GM18520 (cell line): Measurements from ENCODE around the gene ACAP1.

Experiments used
- ATAC-seq: cut with Tn5 transposase; IDR thresholded peaks from one replicate; pipeline ENCODE4 v1.9.1; 2021; ENCODE audit not compliant: unreplicated experiment

ACAP1 gene

GRCh38 chr17:7311110-7311705, 25.1 kb upstream of the ACAP1 start:
- no peak for ATAC-seq

DNA sequence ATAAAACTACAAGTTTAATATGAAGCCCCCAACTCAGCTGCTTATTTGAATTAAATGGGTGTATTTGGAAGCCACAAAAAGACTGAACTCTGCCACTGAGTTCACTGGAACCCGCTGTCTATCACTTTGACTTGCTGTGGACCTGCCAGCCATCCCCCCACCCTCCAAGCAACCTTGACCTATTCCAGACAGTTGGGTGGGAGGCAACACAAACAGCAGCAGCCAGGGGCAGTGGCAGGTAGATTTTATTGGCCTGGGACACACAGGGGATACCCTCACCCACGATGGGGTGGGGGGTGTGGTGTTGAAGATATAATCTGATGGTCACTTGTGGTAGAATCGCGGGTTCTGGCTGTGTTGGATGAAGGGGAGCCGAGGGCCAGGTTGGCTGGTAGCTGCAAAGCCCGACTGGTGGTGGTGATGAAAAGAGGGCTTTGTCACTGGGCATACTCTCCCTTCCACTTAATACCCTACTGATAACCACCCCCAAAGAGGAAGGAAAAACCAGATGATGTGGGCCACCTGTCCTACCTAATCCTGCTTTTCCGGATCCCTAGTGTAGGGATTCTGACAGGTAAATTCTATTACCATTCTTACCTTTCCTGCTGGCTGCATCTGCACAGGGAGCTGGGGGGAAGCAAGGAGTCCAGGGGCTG, 23.8 kb upstream of the ACAP1 start:
- ATAC-seq, result no peak

- ATAC-seq, result no peak
These were observed 23.0 kb upstream of the ACAP1 start for GRCh38 chr17:7313088-7313889.

GRCh38 chr17:7313890-7314718, 22.2 kb upstream of the ACAP1 start:
- no peak for ATAC-seq

DNA sequence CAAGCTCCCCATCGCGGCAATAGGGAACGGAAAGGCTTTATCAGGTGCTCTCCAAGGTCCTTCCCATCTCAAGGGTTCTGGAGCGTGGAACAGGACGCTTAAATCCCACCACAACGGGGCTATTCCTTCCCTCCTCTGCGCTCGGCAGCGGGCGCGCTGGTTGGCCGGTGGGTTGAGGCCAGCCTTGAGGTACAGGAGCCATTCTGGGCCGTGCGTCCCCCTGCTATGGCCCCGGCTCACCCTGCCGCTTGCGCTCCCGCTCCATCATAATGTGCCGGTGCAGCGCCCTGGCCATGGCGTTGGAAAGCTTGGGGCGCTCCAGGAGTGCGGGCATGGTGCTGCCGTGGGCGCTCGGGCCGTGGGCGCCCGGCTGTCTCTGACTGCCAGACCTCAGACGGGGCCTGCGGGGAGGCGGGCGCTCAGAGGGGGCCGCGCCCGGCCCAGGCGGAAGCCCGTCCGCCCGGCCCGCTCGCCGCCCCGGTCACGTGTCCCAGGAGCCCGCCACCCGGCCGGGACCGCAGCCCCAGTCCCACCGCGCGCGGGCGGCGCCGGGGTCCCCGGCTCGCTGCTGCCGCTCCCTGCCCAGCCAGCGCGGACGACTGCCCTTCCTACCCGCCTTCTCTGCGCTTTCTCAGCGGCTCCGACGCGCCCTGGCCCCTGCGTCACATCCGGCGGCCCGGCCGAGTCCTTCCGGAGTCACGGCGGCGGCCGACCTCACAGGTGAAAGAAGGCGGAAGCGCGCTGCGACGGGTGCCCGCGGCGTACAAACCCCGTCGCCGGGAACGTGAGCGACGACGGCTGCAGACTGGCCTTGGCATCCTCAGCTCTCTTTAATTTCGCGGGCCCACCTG, 21.4 kb upstream of the ACAP1 start, which contains the start of gene GPS2:
GPS2 (minus strand) TSS at position 642 of the 851 bp plus-strand sequence; CDS start at position 334, 308 bp downstream.
- peak; percentile 64 for ATAC-seq

DNA sequence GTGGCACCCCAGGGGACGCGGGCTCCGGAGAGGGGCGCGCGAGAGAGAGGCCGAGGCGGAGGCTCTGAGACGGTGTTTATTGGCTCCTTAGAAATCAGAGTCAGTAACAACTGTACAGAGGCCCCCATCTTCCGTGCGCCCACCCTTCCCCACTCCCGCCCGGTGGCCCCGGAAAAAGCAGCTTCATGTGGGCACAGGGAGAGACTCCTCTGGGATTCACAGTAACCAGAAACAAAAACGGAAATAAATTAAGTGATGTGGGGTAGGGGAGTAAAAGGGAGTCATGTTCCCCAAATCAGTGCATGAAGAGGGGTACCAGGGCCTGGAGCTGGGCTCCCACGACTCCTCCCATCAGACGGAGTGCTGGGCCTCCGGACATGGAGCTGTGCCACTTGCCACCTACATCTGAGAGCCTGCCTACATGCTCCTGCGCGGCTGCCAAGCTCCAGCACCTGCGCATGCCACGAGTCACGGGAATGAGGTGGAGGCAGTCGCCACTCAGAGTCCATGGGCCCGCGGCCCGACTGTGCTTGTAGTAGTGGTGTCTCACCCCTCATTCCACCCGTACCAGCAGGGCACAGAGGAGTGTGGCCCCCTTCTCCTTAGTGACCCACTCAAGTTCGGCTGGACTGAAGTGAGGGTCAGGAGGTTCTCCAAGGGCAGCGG, 20.6 kb upstream of the ACAP1 start:
- no peak for ATAC-seq

GRCh38 chr17:7317161-7317803, 19.0 kb upstream of the ACAP1 start:
- ATAC-seq, result no peak

GRCh38 chr17:7318121-7318860, 18.0 kb upstream of the ACAP1 start:
- no peak for ATAC-seq

- ATAC-seq, result no peak
These were observed 14.9 kb upstream of the ACAP1 start for GRCh38 chr17:7321466-7321865.

- no peak for ATAC-seq
These were observed 13.7 kb upstream of the ACAP1 start for GRCh38 chr17:7322520-7323194.

- no peak for ATAC-seq
These were observed 12.4 kb upstream of the ACAP1 start for GRCh38 chr17:7323731-7324437.

GRCh38 chr17:7324438-7324779, 11.9 kb upstream of the ACAP1 start:
- no peak for ATAC-seq

DNA sequence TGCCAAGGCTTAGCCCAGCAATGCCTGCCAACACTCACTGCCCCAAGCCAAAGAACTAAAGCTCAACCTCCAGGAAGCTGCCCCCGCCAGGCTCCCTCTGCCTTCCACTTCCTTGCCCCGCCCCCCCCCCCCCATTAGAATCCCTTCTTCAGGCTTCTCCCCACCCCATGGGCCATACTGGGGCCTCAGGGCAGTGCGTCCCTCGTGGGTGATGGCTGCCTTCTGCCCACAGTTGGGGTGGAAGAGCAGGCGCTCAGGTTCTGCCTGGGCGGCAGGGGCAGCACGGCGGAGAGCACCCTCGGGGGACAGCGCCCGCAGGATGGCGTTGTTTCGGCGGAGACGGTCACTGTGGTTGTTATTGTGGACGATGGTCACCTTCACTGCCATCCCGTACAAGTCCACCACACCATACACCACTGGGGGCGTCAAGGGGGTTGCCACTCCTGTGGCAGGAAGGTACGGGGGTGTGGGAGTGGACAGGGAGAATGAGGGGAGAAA, 11.2 kb upstream of the ACAP1 start:
- no peak for ATAC-seq

- ATAC-seq, result no peak
These were observed 10.1 kb upstream of the ACAP1 start for GRCh38 chr17:7326186-7326585.

GRCh38 chr17:7327056-7327455, 9.3 kb upstream of the ACAP1 start:
- ATAC-seq, result no peak

DNA sequence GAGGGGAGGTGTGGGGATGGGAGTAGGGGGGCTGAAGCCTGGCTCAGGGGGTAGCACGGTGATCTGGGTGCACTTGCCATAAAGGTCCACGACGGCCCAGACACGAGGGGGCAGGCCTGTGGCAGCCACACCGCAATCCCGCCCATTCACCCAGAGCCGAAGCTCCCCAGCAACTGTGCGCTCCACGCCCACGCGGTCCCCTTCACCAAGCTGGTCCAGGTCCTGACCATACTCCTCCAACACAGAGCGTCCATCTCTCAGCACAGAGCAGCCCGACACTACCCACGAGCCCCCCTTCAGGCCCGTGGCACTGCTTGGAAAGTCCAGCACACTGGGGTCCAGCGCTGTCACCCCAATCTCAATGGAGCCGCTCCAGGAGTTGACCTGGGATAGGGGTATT, 8.8 kb upstream of the ACAP1 start:
- ATAC-seq, result no peak

- ATAC-seq, result no peak
These were observed 8.3 kb upstream of the ACAP1 start for GRCh38 chr17:7328009-7328408.
